Endothelial cell of umbilical vein (primary cell): ENCODE measurements around the gene MBOAT1. TPM values are rescaled to one million over a fixed set of nuclear protein-coding genes. Genes with fewer than 3 reads are reported as not detected.

Experiments used
- BruUV-seq: library from RNA; stranded (reverse); fragments of 400-500 nt; replicated peaks from 2 replicates; lab custom pipeline; 2021; lab: Mats Ljungman, UMichigan
- CTCF ChIA-PET: fragments of 300-600, 350-600 bp; sonication (Branson Sonifier 250); formaldehyde crosslinking; loops from one replicate; lab custom pipeline; 2021; ENCODE audit warnings: antibody characterized with exemption, inconsistent platforms; lab: Charles Lee
- POLR2A ChIA-PET: fragments of 300-600, 350-600 bp; sonication (Branson Sonifier 250); formaldehyde crosslinking; loops from one replicate; lab custom pipeline; 2021; ENCODE audit warnings: antibody characterized with exemption, inconsistent platforms; lab: Charles Lee
- DNase-seq: peaks from one replicate; pipeline ENCODE4 v3.0.0-alpha.2; 2011; ENCODE audit warnings: low read depth, low spot score
- FAIRE-seq: peaks from 2 replicates; lab custom pipeline; 2011; peaks lifted over from hg19 to GRCh38; lab: Jason Lieb, UNC
- H2AFZ ChIP-seq: 2 replicates; pipeline ENCODE4 v1.6.0; 2012; ENCODE audit warnings: low read depth, low read length, control low read depth, inconsistent platforms
- H3K27ac ChIP-seq: 2 replicates; pipeline ENCODE4 v1.5.1; 2011; ENCODE audit warnings: low read depth, mild to moderate bottlenecking, control low read depth, low read length, moderate library complexity; ENCODE audit not compliant: insufficient read depth
- H3K27me3 ChIP-seq, 2 experiments: 2 replicates each; pipeline versions ENCODE4 v1.6.0 to v1.6.1; 2011; ENCODE audit warnings: low read length in 2 of 2, mixed read lengths in 1 of 2; ENCODE audit not compliant: control insufficient read depth in 2 of 2, insufficient read depth in 2 of 2
- H3K36me3 ChIP-seq, 2 experiments: 2 replicates in 1 of 2; 3 replicates in 1 of 2; pipeline ENCODE4 v1.5.1; 2011; ENCODE audit warnings: low read length in 2 of 2, mild to moderate bottlenecking in 1 of 2, moderate library complexity in 1 of 2; ENCODE audit not compliant: control insufficient read depth in 2 of 2, insufficient read depth in 2 of 2; ENCODE audit errors: extremely low read depth in 1 of 2
- H3K4me1 ChIP-seq: 3 replicates; pipeline ENCODE4 v1.5.1; 2011; ENCODE audit warnings: mild to moderate bottlenecking, low read length; ENCODE audit not compliant: control insufficient read depth, insufficient read depth; ENCODE audit errors: extremely low read depth
- H3K4me2 ChIP-seq: 2 replicates; pipeline ENCODE4 v1.6.1; 2011; ENCODE audit warnings: low read length, control low read depth, mixed read lengths; ENCODE audit not compliant: insufficient read depth
- H3K4me3 ChIP-seq, 3 experiments: fragments of 200-600 bp in 1 of 3; sonication (generic), shearing (Covaris generic) in 1 of 3; replicated peaks in 1 of 3; 2 replicates each; pipeline ENCODE4 v1.5.1; 2011 to 2016; ENCODE audit warnings: control low read depth in 3 of 3, low read length in 3 of 3, mild to moderate bottlenecking in 2 of 3, inconsistent platforms in 1 of 3, low read depth in 1 of 3, moderate library complexity in 1 of 3; ENCODE audit not compliant: insufficient read depth in 1 of 3
- H3K79me2 ChIP-seq: 2 replicates; pipeline ENCODE4 v1.6.0; 2012; ENCODE audit warnings: low read length, inconsistent platforms; ENCODE audit not compliant: control insufficient read depth, insufficient read depth
- H3K9ac ChIP-seq: replicated peaks from 2 replicates; pipeline ENCODE3; 2011; ENCODE audit warnings: low read length, control low read depth; ENCODE audit not compliant: insufficient read depth; ENCODE audit errors: extremely low read depth
- H3K9me1 ChIP-seq: replicated peaks from 3 replicates; pipeline ENCODE4 v1.6.0; 2011; ENCODE audit warnings: mild to moderate bottlenecking, low read length; ENCODE audit not compliant: control insufficient read depth, insufficient read depth; ENCODE audit errors: extremely low read depth
- H3K9me3 ChIP-seq: replicated peaks from 2 replicates; pipeline ENCODE4 v1.5.1; 2012; ENCODE audit warnings: low read length, inconsistent platforms; ENCODE audit not compliant: control insufficient read depth, insufficient read depth
- H4K20me1 ChIP-seq: replicated peaks from 2 replicates; pipeline ENCODE3; 2011; ENCODE audit warnings: mild to moderate bottlenecking, low read length; ENCODE audit not compliant: control insufficient read depth, insufficient read depth; ENCODE audit errors: extremely low read depth
- EZH2 ChIP-seq: IDR thresholded peaks from 2 replicates; pipeline ENCODE4 v1.6.1; 2012; ENCODE audit warnings: borderline replicate concordance, low read depth, mild to moderate bottlenecking, moderate library complexity, low read length, inconsistent platforms; ENCODE audit not compliant: severe bottlenecking
- GATA2 ChIP-seq: IDR thresholded peaks from 2 replicates; pipeline ENCODE4 v1.7.0; 2011; ENCODE audit warnings: low read depth, mild to moderate bottlenecking, moderate library complexity, mixed read lengths, low read length; ENCODE audit not compliant: insufficient read length, insufficient read depth
- JUN ChIP-seq: IDR thresholded peaks from 2 replicates; pipeline ENCODE4 v1.6.1; 2011; ENCODE audit warnings: borderline replicate concordance, low read depth; ENCODE audit not compliant: insufficient read length, insufficient read depth
- MYC ChIP-seq: IDR thresholded peaks from one replicate; pipeline ENCODE4 v1.6.1; 2011; ENCODE audit warnings: mild to moderate bottlenecking, low read depth, low read length
- POLR2A ChIP-seq: IDR thresholded peaks from 2 replicates; pipeline ENCODE4 v1.6.1; 2012; ENCODE audit warnings: low read depth, mild to moderate bottlenecking, control low read depth, low read length
- POLR2AphosphoS5 ChIP-seq: IDR thresholded peaks from 2 replicates; pipeline ENCODE4 v1.6.1; 2012; ENCODE audit warnings: low read depth, mild to moderate bottlenecking, control low read depth, low read length, moderate library complexity; ENCODE audit not compliant: insufficient read depth
- dilution Hi-C: fragments of 300-500 bp; cut with MboI; formaldehyde crosslinking; loops from one replicate; pipeline ENCODE4 v1.15.0; 2019; ENCODE audit warnings: low sequenced_read_pairs; ENCODE audit not compliant: extremely low pct_ligation_motif_present
- intact Hi-C: fragments of 100-400 bp; cut with micrococcal nuclease; formaldehyde crosslinking; loops from one replicate; pipeline ENCODE4 v1.10.0; 2022
- polyA plus RNA-seq, 4 experiments: library from polyadenylated mRNA; depleted of rRNA in 3 of 4; stranded (reverse) in 3 of 4; unstranded in 1 of 4; fragments of >200 nt; gene quantifications; 2 replicates each; pipeline versions ENCODE4 v1.2.1 to v1.2.3, GENCODE V29; 2011 to 2012; ENCODE audit warnings: missing spikeins in 1 of 4
- total RNA-seq: library from RNA; stranded (reverse); gene quantifications from 2 replicates; pipeline ENCODE4 v1.2.3, GENCODE V29; 2021
- TF ChIP-seq, protein P1 (sequence below), 2 donors: IDR thresholded peaks; 1 replicate in 1 of 2; 2 replicates in 1 of 2; pipeline ENCODE4 v1.5.1; 2011; ENCODE audit warnings: low read length in 2 of 2, mild to moderate bottlenecking in 2 of 2, moderate library complexity in 2 of 2, control low read depth in 1 of 2, inconsistent platforms in 1 of 2, low read depth in 1 of 2; ENCODE audit not compliant: insufficient read depth in 1 of 2; ENCODE audit errors: extremely low read depth in 1 of 2
- TF ChIP-seq, protein P2 (sequence below): IDR thresholded peaks from 2 replicates; pipeline ENCODE4 v1.6.1; 2011; ENCODE audit not compliant: insufficient read depth, insufficient read length

Gene MBOAT1
- total and polyA plus RNA-seq, 2 donors (not counting 3 experiments of a cell fraction or from before 2014, with no cell fraction given) = 2.1 to 5.4 TPM

DNA sequence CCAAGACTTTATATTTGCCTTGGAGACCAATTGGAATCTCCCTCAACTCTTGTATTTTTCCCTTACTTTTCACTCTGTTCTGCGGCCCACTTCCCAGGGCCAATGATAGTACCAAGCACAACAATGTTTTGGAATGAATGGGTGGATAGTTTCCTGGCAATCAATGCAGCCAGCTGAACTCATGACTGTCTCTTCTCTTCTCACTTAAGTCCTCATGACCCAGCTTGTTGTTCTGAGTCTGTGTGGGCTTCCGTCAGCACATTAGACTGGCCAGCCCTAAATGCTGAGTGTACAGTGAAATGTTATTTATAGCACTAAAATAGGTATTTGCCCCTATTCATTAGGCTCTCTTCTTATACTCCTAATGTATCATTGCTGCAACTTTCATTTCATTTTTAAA is 5.6 kb upstream of the MBOAT1 start:
- CTCF ChIA-PET = interaction anchor here (1.4 kb wide), 1 partner anchor 12 kb away, joined by 3 read pairs; no protein-coding TSS in a partner anchor
- DNase-seq = no peak
- Histone ChIP-seq H3K79me2 (no peaks in the 10 kb centered on the region), H3K4me3 (no peak overlapping the region), H3K9me3 (no peaks in the 10 kb centered on the region), H3K4me1 (peaks cover 7% of the 10 kb centered on the region), H3K9ac (no peak overlapping the region), H3K27ac (no peak overlapping the region), H2AFZ (no peak overlapping the region), H3K36me3 (no peaks in the 10 kb centered on the region), H3K27me3 (no peaks in the 10 kb centered on the region), H4K20me1 (no peaks in the 10 kb centered on the region), H3K9me1 (no peaks in the 10 kb centered on the region), H3K4me2 (no peak overlapping the region)
- POLR2A ChIA-PET = no interaction called here
- TF ChIP-seq, protein P1, sequence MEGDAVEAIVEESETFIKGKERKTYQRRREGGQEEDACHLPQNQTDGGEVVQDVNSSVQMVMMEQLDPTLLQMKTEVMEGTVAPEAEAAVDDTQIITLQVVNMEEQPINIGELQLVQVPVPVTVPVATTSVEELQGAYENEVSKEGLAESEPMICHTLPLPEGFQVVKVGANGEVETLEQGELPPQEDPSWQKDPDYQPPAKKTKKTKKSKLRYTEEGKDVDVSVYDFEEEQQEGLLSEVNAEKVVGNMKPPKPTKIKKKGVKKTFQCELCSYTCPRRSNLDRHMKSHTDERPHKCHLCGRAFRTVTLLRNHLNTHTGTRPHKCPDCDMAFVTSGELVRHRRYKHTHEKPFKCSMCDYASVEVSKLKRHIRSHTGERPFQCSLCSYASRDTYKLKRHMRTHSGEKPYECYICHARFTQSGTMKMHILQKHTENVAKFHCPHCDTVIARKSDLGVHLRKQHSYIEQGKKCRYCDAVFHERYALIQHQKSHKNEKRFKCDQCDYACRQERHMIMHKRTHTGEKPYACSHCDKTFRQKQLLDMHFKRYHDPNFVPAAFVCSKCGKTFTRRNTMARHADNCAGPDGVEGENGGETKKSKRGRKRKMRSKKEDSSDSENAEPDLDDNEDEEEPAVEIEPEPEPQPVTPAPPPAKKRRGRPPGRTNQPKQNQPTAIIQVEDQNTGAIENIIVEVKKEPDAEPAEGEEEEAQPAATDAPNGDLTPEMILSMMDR (IDR thresholded peaks at IDR 0.05; ENCODE audit: extremely low read depth in 1 of 2, insufficient read depth in 1 of 2, low read depth in 1 of 2, low read length in 2 of 2) = no peak
- TF ChIP-seq EZH2 (no peak), JUN (no peak), POLR2AphosphoS5 (no peak), POLR2A (no peak), MYC (no peak), GATA2 (no peak)
- TF ChIP-seq, protein P2, sequence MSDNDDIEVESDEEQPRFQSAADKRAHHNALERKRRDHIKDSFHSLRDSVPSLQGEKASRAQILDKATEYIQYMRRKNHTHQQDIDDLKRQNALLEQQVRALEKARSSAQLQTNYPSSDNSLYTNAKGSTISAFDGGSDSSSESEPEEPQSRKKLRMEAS = no peak
- dilution Hi-C loops (no loop called here), intact Hi-C loops (no loop called here)
- no peak for FAIRE-seq
- BruUV-seq = no TSS peak
